H1 (cell line): Measurements from ENCODE around the gene MCF2L. TPM values are rescaled to one million over a fixed set of nuclear protein-coding genes. Genes with fewer than 3 reads are reported as not detected.

Experiments
- CTCF ChIA-PET: fragments of 300-600 bp; sonication (Branson Sonifier 250); formaldehyde crosslinking; loops from one replicate; lab custom pipeline; 2021; ENCODE audit not compliant: partially characterized antibody; lab: Charles Lee
- POLR2A ChIA-PET: fragments of 300-600 bp; sonication (Branson Sonifier 250); formaldehyde crosslinking; loops from one replicate; lab custom pipeline; 2021; ENCODE audit warnings: inconsistent platforms; ENCODE audit not compliant: partially characterized antibody; lab: Charles Lee
- DNase-seq, 2 experiments: peaks; one replicate each; pipeline versions ENCODE4 v3.0.0 to v3.0.0-alpha.2; 2010 to 2022; ENCODE audit warnings: low spot score in 2 of 2, low read depth in 1 of 2, mixed read lengths in 1 of 2
- FAIRE-seq: peaks from 2 replicates; lab custom pipeline; 2011; peaks lifted over from hg19 to GRCh38; lab: Jason Lieb, UNC
- H2AFZ ChIP-seq: 2 replicates; pipeline ENCODE4 v1.8.1; 2012; ENCODE audit warnings: low read length, inconsistent platforms
- H2AK5ac ChIP-seq: 2 replicates; pipeline ENCODE4 v1.6.1; 2013; ENCODE audit warnings: low read depth, low read length
- H2BK120ac ChIP-seq: replicated peaks from 2 replicates; pipeline ENCODE3; 2013; ENCODE audit warnings: low read depth, low read length, inconsistent platforms
- H2BK12ac ChIP-seq: 2 replicates; pipeline ENCODE4 v1.6.1; 2013; ENCODE audit warnings: low read depth, low read length
- H2BK15ac ChIP-seq: 2 replicates; pipeline ENCODE4 v1.6.1; 2013; ENCODE audit warnings: low read length
- H2BK20ac ChIP-seq: 2 replicates; pipeline ENCODE4 v1.6.1; 2013; ENCODE audit warnings: low read length
- H2BK5ac ChIP-seq: 2 replicates; pipeline ENCODE4 v1.6.1; 2013; ENCODE audit warnings: low read depth, low read length
- H3K14ac ChIP-seq: 2 replicates; pipeline ENCODE4 v1.6.1; 2013; ENCODE audit warnings: inconsistent platforms; ENCODE audit not compliant: insufficient read length
- H3K18ac ChIP-seq: 2 replicates; pipeline ENCODE4 v1.6.1; 2013; ENCODE audit warnings: low read length; ENCODE audit errors: extremely low read depth
- H3K23ac ChIP-seq: 2 replicates; pipeline ENCODE4 v1.6.1; 2013; ENCODE audit warnings: inconsistent platforms; ENCODE audit not compliant: insufficient read length
- H3K23me2 ChIP-seq: 2 replicates; pipeline ENCODE4 v1.6.1; 2013; ENCODE audit warnings: low read depth, low read length
- H3K27ac ChIP-seq: 2 replicates; pipeline ENCODE4 v1.6.1; 2011; ENCODE audit warnings: low read depth, low read length, inconsistent platforms
- H3K27me3 ChIP-seq, 4 experiments: replicated peaks in 1 of 4; 1 replicate in 1 of 4; 2 replicates in 3 of 4; pipeline versions ENCODE4 v1.6.1 to v1.8.1; 2011 to 2013; ENCODE audit warnings: low read length in 3 of 4, mild to moderate bottlenecking in 3 of 4, inconsistent platforms in 2 of 4, mixed read lengths in 2 of 4, moderate library complexity in 1 of 4; ENCODE audit not compliant: control insufficient read depth in 3 of 4, insufficient read depth in 3 of 4; ENCODE audit errors: extremely low read depth in 1 of 4
- H3K36me3 ChIP-seq, 4 experiments: 2 replicates each; pipeline versions ENCODE4 v1.6.1 to v1.8.1; 2011 to 2013; ENCODE audit warnings: mild to moderate bottlenecking in 4 of 4, low read length in 3 of 4, moderate library complexity in 2 of 4, control low read depth in 1 of 4, inconsistent platforms in 1 of 4; ENCODE audit not compliant: insufficient read depth in 4 of 4, control insufficient read depth in 2 of 4
- H3K4ac ChIP-seq: replicated peaks from 2 replicates; pipeline ENCODE3; 2013; ENCODE audit warnings: low read length, low read depth, mixed read lengths, inconsistent platforms; ENCODE audit not compliant: insufficient read length
- H3K4me1 ChIP-seq, 4 experiments: replicated peaks in 1 of 4; 1 replicate in 1 of 4; 2 replicates in 3 of 4; pipeline versions ENCODE4 v1.6.1 to v1.8.1; 2011 to 2013; ENCODE audit warnings: low read length in 3 of 4, inconsistent platforms in 2 of 4, mixed read lengths in 1 of 4; ENCODE audit not compliant: insufficient read depth in 4 of 4, control insufficient read depth in 3 of 4
- H3K4me2 ChIP-seq, 2 experiments: 2 replicates each; pipeline versions ENCODE4 v1.6.1 to v1.8.1; 2011 to 2013; ENCODE audit warnings: low read depth in 2 of 2, low read length in 2 of 2, control low read depth in 1 of 2, inconsistent platforms in 1 of 2, mild to moderate bottlenecking in 1 of 2; ENCODE audit not compliant: insufficient read depth in 1 of 2
- H3K4me3 ChIP-seq, 4 experiments: fragments of 200-600, 300-600 bp in 1 of 4; sonication (generic), shearing (Covaris generic), sonication (Bioruptor Twin) in 1 of 4; 2 replicates each; pipeline versions ENCODE4 v1.5.1 to v1.8.1; 2011 to 2016; ENCODE audit warnings: low read length in 4 of 4, low read depth in 3 of 4, control low read depth in 2 of 4, inconsistent platforms in 2 of 4, mild to moderate bottlenecking in 2 of 4, mixed read lengths in 1 of 4, moderate library complexity in 1 of 4; ENCODE audit not compliant: insufficient read depth in 2 of 4; ENCODE audit errors: extremely low read depth in 1 of 4
- H3K56ac ChIP-seq: replicated peaks from 2 replicates; pipeline ENCODE3; 2013; ENCODE audit warnings: low read depth, mild to moderate bottlenecking, mixed read lengths, low read length, inconsistent platforms; ENCODE audit not compliant: insufficient read length
- H3K79me1 ChIP-seq: 2 replicates; pipeline ENCODE4 v1.6.1; 2013; ENCODE audit warnings: low read depth, low read length, control low read depth
- H3K79me2 ChIP-seq, 2 experiments: 2 replicates each; pipeline versions ENCODE4 v1.6.1 to v1.8.1; 2012 to 2013; ENCODE audit warnings: low read length in 2 of 2, mild to moderate bottlenecking in 2 of 2, inconsistent platforms in 1 of 2; ENCODE audit not compliant: insufficient read depth in 2 of 2, control insufficient read depth in 1 of 2
- H3K9ac ChIP-seq, 4 experiments: replicated peaks in 1 of 4; 1 replicate in 1 of 4; 2 replicates in 3 of 4; pipeline versions ENCODE4 v1.6.1 to v1.8.1; 2011 to 2013; ENCODE audit warnings: low read depth in 3 of 4, low read length in 3 of 4, control low read depth in 2 of 4, mild to moderate bottlenecking in 2 of 4, moderate library complexity in 2 of 4, inconsistent platforms in 1 of 4; ENCODE audit errors: extremely low read depth in 1 of 4
- H3K9me3 ChIP-seq, 2 experiments: 2 replicates each; pipeline versions ENCODE4 v1.6.1 to v1.8.1; 2012 to 2013; ENCODE audit warnings: mild to moderate bottlenecking in 2 of 2, moderate library complexity in 2 of 2, control low read depth in 1 of 2, inconsistent platforms in 1 of 2, low read depth in 1 of 2, low read length in 1 of 2, mixed read lengths in 1 of 2; ENCODE audit not compliant: insufficient read depth in 2 of 2
- H4K20me1 ChIP-seq, 2 experiments: replicated peaks in 1 of 2; 2 replicates each; pipeline versions ENCODE3 to v1.8.1; 2011 to 2013; ENCODE audit warnings: inconsistent platforms in 2 of 2, low read length in 2 of 2, mild to moderate bottlenecking in 1 of 2; ENCODE audit not compliant: insufficient read depth in 2 of 2, control insufficient read depth in 1 of 2
- H4K5ac ChIP-seq: 2 replicates; pipeline ENCODE4 v1.6.1; 2013; ENCODE audit warnings: low read length, low read depth, mixed read lengths, inconsistent platforms; ENCODE audit not compliant: insufficient read length
- H4K8ac ChIP-seq: 2 replicates; pipeline ENCODE4 v1.8.0; 2013; ENCODE audit warnings: mild to moderate bottlenecking, moderate library complexity, low read length, inconsistent platforms; ENCODE audit not compliant: insufficient read depth; ENCODE audit errors: extremely low read depth
- H4K91ac ChIP-seq: replicated peaks from 2 replicates; pipeline ENCODE3; 2013; ENCODE audit warnings: low read length, mixed read lengths, inconsistent platforms; ENCODE audit not compliant: insufficient read length
- KDM4A ChIP-seq: IDR thresholded peaks from one replicate; pipeline ENCODE4 v1.7.1; 2012; ENCODE audit warnings: low read depth, mild to moderate bottlenecking, moderate library complexity, low read length, inconsistent platforms; ENCODE audit not compliant: severe bottlenecking
- WGBS, 2 experiments: shearing (Covaris generic) in 1 of 2; methylation state at CpG; one replicate each; pipeline versions ENCODE4 v1.1.6 to v1.1.7; 2013 to 2015; ENCODE audit warnings: low lambda C conversion rate in 2 of 2, mixed read lengths in 2 of 2, inconsistent platforms in 1 of 2, low coverage in 1 of 2, missing lambda C conversion rate in 1 of 2; ENCODE audit not compliant: insufficient replicate concordance in 2 of 2, insufficient coverage in 1 of 2, insufficient read length in 1 of 2; ENCODE audit errors: extremely low coverage in 1 of 2, missing lambda C conversion rate in 1 of 2; 5-methylcytosine and 5-hydroxymethylcytosine counted together
- polyA plus RNA-seq, 7 experiments: library from polyadenylated mRNA; depleted of rRNA in 3 of 7; stranded (reverse) in 5 of 7; unstranded in 2 of 7; fragments of >200 nt in 5 of 7; fragments of 200-250 nt in 2 of 7; gene quantifications; 1 replicate in 5 of 7; 2 replicates in 1 of 7; 4 replicates in 1 of 7; pipeline versions ENCODE4 v1.2.1 to v1.2.3, GENCODE V29; 2011 to 2013; ENCODE audit warnings: missing spikeins in 2 of 7, mixed read lengths in 2 of 7
- total RNA-seq: library from RNA; stranded (reverse); fragmentation: NEBNext Ultra II Directional; extraction: Animal tissue kit (Norgen Biotek cat#: 25700); gene quantifications from 2 replicates; pipeline ENCODE4 v1.2.1, GENCODE V29; 2021
- TF ChIP-seq, protein P1 (sequence below): IDR thresholded peaks from 2 replicates; pipeline ENCODE4 v1.6.1; 2012; ENCODE audit warnings: inconsistent platforms

MCF2L gene
- total and polyA plus RNA-seq, 2 of the 8 experiments (the other 6 are each of a cell fraction or from before 2014, with no cell fraction given): 10.1 to 24.4 TPM

DNA sequence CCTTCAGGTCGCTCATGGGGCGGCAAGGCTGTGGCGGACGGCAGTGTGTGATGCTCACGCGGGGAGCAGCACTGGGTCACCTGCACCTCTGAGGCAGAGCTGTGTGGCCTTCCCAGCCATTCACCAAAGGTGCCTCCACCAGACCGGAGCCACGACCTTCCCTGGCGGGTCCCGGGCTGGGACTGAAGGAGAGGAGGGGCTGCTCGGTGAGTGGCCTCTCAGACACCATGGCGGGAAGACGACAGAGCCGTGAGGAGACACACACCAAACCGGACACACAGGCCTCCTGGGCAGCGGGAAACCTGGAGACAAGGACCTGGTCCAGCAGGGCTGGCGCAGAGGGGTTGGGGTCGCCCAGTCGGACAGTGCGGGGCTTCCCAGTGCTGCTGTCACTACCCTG lies 7.5 kb downstream of the MCF2L start:
- Histone ChIP-seq H2BK5ac (no peak overlapping the region), H3K9me3 (peaks cover 0 to 4% of the 10 kb centered on the region in 2 experiments; a peak in 3 of 4 replicates), H3K23ac (no peak overlapping the region), H3K56ac (no peak overlapping the region), H2BK12ac (no peak overlapping the region), H3K4me1 (peaks cover 0 to 9% (median under 1%) of the 10 kb centered on the region in 4 experiments; a peak in 3 of 7 replicates), H3K4me3 (no peak overlapping the region), H3K79me1 (peaks cover 4% of the 10 kb centered on the region; the same call in 1 of the 2 replicates), H2BK120ac (no peak overlapping the region), H3K36me3 (no peaks in the 10 kb centered on the region), H3K79me2 (no peaks in the 10 kb centered on the region), H3K4ac (no peak overlapping the region), H2AFZ (no peak overlapping the region), H3K23me2 (peaks cover 8% of the 10 kb centered on the region; the same call in 1 of the 2 replicates), H2BK20ac (no peak overlapping the region), H3K18ac (no peak overlapping the region), H4K91ac (no peak overlapping the region), H4K20me1 (peaks cover 0 to 9% of the 10 kb centered on the region in 2 experiments), H3K27ac (no peak overlapping the region), H3K4me2 (no peak overlapping the region), H2BK15ac (no peak overlapping the region), H3K27me3 (no peaks in the 10 kb centered on the region), H2AK5ac (no peak overlapping the region), H3K14ac (no peak overlapping the region), H4K5ac (no peak overlapping the region), H3K9ac (no peak overlapping the region), H4K8ac (no peak overlapping the region)
- CTCF ChIA-PET: interaction anchor here (1.4 to 6.3 kb wide), 3 partner anchors 12 to 90 kb away, joined by 3 to 34 read pairs (median 6); no protein-coding TSS in a partner anchor
- DNase-seq (no peak), FAIRE-seq (no peak)
- POLR2A ChIA-PET: interaction anchor here (1.1 kb wide), 1 partner anchor 8 kb away, joined by 3 read pairs; no protein-coding TSS in a partner anchor
- 87% methylated on average over 14 of the region's 20 CpGs; no CpG with 5 or more reads in 1 of the 2 experiments for WGBS, 2 experiments
- TF ChIP-seq KDM4A: no peak
- TF ChIP-seq, protein P1, sequence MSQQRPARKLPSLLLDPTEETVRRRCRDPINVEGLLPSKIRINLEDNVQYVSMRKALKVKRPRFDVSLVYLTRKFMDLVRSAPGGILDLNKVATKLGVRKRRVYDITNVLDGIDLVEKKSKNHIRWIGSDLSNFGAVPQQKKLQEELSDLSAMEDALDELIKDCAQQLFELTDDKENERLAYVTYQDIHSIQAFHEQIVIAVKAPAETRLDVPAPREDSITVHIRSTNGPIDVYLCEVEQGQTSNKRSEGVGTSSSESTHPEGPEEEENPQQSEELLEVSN: peak; percentile 41; the same call in 1 of the 2 replicates
